Sigmoid colon (tissue), 7 donors: ENCODE measurements around the gene TAF6. TPM values are rescaled to one million over a fixed set of nuclear protein-coding genes. Genes with fewer than 3 reads are reported as not detected.

Source experiments
- DNase-seq: peaks from one replicate; pipeline ENCODE4 v3.0.0-alpha.2; 2019
- H3K27ac ChIP-seq, 4 donors: fragments of 200-600 bp; sonication (generic); one replicate each; pipeline ENCODE4 v1.5.1; 2016 to 2019; ENCODE audit warnings: mild to moderate bottlenecking in 1 of 4
- H3K27me3 ChIP-seq, 3 donors: fragments of 200-600 bp; sonication (generic); one replicate each; pipeline ENCODE4 v1.5.1; 2019; ENCODE audit warnings: mild to moderate bottlenecking in 1 of 3
- H3K36me3 ChIP-seq, 4 donors: fragments of 200-600 bp; sonication (generic); one replicate each; pipeline ENCODE4 v1.5.1; 2016 to 2019
- H3K4me1 ChIP-seq, 4 donors: fragments of 200-600 bp; sonication (generic); one replicate each; pipeline ENCODE4 v1.5.1; 2017 to 2019
- H3K4me3 ChIP-seq, 4 donors: fragments of 200-600 bp; sonication (generic); one replicate each; pipeline ENCODE4 v1.5.1; 2017 to 2019; ENCODE audit warnings: mild to moderate bottlenecking in 2 of 4, moderate library complexity in 1 of 4
- H3K9me3 ChIP-seq, 4 donors: fragments of 200-600 bp in 3 of 4; sonication (generic) in 3 of 4; one replicate each; pipeline versions ENCODE4 v1.5.1 to v1.6.1; 2013 to 2019
- EP300 ChIP-seq, 4 donors: sonication (generic); formaldehyde crosslinking; IDR thresholded peaks; one replicate each; pipeline ENCODE4 v1.6.1; 2017; ENCODE audit warnings: antibody characterized with exemption in 4 of 4
- POLR2A ChIP-seq, 2 donors: fragments of 450-650 bp; IDR thresholded peaks; one replicate each; pipeline ENCODE4 v1.6.1; 2016; ENCODE audit warnings: antibody characterized with exemption in 2 of 2, mild to moderate bottlenecking in 2 of 2, moderate library complexity in 2 of 2
- POLR2AphosphoS5 ChIP-seq, 4 donors: sonication (generic); formaldehyde crosslinking; IDR thresholded peaks; one replicate each; pipeline ENCODE4 v1.6.1; 2017; ENCODE audit warnings: antibody characterized with exemption in 4 of 4
- WGBS, 2 donors: extraction: QIAGEN DNeasy Blood & Tissue Kit; methylation state at CpG; one replicate each; pipeline ENCODE4 v1.1.7; 2013; 5-methylcytosine and 5-hydroxymethylcytosine counted together
- intact Hi-C: fragments of 100-400 bp; cut with DNase I; formaldehyde crosslinking; loops from one replicate; pipeline ENCODE4 v1.15.1; 2023
- polyA plus RNA-seq, 3 donors: library from polyadenylated mRNA; stranded (reverse); fragments of 200-250 nt; gene quantifications; one replicate each; pipeline ENCODE4 v1.2.3, GENCODE V29; 2013
- total RNA-seq, 4 donors: library from RNA; depleted of rRNA; stranded (reverse); fragments of >200 nt; gene quantifications; one replicate each; pipeline ENCODE4 v1.1.0, GENCODE V29; 2016
- TF ChIP-seq, protein P1 (sequence below), 4 experiments: fragments of 450-650 bp in 3 of 4; fragments of 200-600 bp in 1 of 4; IDR thresholded peaks; one replicate each; pipeline ENCODE4 v1.5.1; 2016 to 2019; ENCODE audit warnings: antibody characterized with exemption in 4 of 4, mild to moderate bottlenecking in 3 of 4, moderate library complexity in 2 of 4
- donor health status: healthy with polysubstance abuse.
- donor health status: Bipolar disorder and iron deficiency.
- donor health status: healthy.

The TAF6 gene
- total and polyA plus RNA-seq, 7 donors, result 18.0 to 87.8 (median 56.6) TPM

DNA sequence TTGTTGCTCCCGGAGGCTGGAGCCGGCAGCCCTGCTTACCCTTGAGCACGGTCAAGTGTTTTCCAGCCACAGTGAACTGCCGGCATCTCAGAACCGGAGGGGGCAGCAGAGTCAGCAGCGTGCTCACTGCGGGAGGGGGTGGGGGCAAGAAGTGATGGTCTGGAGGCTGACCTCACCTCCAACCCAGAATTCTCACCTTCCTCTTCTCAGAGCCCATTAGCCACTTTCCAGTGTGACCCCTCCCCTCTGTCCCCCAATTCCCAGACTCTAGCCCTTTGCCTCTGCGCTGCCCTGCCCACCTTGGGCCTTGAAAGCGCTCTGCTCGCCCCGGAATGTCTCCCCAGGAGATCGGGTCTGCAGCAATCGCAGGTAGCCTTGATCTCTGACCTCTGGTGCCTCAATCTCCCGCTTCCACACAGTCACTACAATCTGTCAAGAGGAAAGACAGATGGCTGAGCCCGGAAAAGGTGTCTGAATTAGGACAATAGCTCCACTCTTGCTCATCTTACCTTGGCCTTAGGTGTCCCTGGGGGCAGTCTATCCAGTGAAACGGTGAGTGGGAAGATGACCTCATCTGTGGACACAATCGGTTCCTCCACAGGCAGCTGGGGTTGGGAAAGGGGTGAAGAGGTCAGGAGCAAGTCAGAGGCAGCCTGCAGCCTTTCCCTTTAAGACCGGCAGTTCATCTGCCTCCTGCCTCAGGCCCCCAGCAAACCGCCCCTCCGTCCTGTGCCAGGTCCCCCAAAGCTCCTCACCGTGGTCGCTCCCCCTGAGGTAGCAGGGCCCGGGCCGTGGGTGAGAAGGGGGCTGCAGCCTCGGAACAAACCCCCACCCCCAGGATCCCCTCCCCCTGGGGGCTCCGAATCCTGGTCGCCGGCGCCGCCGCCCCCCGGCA is 38.4 kb upstream of the TAF6 start:
- peak overlapping the region; percentile 71 to 96 (median 80) for H3K4me3 ChIP-seq
- TF ChIP-seq EP300 (IDR thresholded peaks at IDR 0.05) (no peak), POLR2AphosphoS5 (IDR thresholded peaks at IDR 0.05) (peak in 1 of 4 donors; percentile 23), POLR2A (IDR thresholded peaks at IDR 0.05) (no peak)
- TF ChIP-seq, protein P1, sequence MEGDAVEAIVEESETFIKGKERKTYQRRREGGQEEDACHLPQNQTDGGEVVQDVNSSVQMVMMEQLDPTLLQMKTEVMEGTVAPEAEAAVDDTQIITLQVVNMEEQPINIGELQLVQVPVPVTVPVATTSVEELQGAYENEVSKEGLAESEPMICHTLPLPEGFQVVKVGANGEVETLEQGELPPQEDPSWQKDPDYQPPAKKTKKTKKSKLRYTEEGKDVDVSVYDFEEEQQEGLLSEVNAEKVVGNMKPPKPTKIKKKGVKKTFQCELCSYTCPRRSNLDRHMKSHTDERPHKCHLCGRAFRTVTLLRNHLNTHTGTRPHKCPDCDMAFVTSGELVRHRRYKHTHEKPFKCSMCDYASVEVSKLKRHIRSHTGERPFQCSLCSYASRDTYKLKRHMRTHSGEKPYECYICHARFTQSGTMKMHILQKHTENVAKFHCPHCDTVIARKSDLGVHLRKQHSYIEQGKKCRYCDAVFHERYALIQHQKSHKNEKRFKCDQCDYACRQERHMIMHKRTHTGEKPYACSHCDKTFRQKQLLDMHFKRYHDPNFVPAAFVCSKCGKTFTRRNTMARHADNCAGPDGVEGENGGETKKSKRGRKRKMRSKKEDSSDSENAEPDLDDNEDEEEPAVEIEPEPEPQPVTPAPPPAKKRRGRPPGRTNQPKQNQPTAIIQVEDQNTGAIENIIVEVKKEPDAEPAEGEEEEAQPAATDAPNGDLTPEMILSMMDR (IDR thresholded peaks at IDR 0.05), result no peak
- peaks cover 0 to 28% (median 16%) of the 10 kb centered on the region in 4 donors for H3K4me1 ChIP-seq
- intact Hi-C loops, result no loop called here
- no peaks in the 10 kb centered on the region for H3K27me3 ChIP-seq
- peak overlapping the region; percentile 83 to 85 (median 85) for H3K27ac ChIP-seq
- WGBS, 2 donors, result 21 to 30% methylated on average over 32 of the region's 32 CpGs
- DNase-seq, result peak; percentile 74
- H3K9me3 ChIP-seq, result no peaks in the 10 kb centered on the region
- peaks cover 0 to 39% (median 22%) of the 10 kb centered on the region in 4 donors for H3K36me3 ChIP-seq

DNA sequence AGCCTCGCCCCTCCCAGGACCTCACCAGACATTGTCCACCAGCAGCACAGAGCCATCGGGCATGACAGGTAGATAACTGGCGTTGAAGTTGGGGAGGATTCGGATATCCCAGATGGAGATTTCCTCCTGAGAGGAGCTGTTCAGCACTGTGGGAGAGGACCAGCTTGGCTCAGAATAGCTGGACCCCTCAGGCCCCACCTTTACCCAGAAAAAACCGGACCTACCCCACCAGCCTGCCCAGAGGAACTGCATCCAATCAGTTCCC is 37.8 kb upstream of the TAF6 start:
- TF ChIP-seq EP300 (IDR thresholded peaks at IDR 0.05) (no peak), POLR2A (IDR thresholded peaks at IDR 0.05) (no peak), POLR2AphosphoS5 (IDR thresholded peaks at IDR 0.05) (no peak)
- TF ChIP-seq, protein P1 (IDR thresholded peaks at IDR 0.05), result no peak
- H3K27ac ChIP-seq, result peak overlapping the region in 3 of 4 donors; percentile 85
- no peaks in the 10 kb centered on the region for H3K27me3 ChIP-seq
- no peak overlapping the region for H3K4me3 ChIP-seq
- intact Hi-C loops, result no loop called here
- H3K9me3 ChIP-seq, result no peaks in the 10 kb centered on the region
- DNase-seq, result no peak
- H3K36me3 ChIP-seq, result peaks cover 0 to 39% (median 22%) of the 10 kb centered on the region in 4 donors
- WGBS, 2 donors, result 76 to 81% methylated on average over 5 of the region's 5 CpGs
- peaks cover 0 to 28% (median 16%) of the 10 kb centered on the region in 4 donors for H3K4me1 ChIP-seq

DNA sequence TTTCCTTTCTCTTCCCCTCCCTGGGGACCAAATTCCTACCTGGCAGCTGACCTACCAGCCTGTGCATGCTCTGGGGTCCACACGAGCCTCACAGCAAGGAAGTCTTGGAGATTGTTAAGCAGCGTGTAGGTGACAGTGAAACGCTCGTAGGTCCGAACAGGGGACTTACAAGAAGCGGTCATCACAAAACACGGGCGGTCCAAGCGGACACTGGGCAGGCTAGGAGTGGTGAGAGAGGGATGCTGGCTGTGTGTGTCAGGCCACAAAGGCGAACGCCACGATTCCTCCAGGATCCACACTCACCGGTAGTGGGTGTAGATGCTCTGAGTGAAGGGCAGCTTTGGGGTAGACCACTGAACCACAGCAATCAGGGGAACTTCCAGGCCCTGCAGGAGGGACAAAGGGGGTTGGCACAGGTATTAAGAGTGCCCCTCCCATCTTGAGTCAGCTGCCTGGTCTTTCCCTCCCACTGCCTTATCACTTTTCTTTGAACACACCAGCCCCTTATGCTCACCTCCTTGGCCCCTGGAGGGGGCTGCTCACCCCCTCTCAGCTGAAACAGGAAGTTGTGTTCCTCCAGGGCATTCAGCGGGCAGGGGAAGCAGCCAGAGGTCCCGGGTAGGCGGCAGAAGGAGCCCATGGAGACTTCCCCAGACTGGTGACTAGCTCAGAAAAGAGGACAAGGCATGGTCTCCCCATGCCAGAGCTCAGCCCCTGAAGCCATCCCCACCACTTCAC is 37.3 kb upstream of the TAF6 start:
- no peak for TF ChIP-seq EP300 (IDR thresholded peaks at IDR 0.05)
- no peak for TF ChIP-seq POLR2AphosphoS5 (IDR thresholded peaks at IDR 0.05)
- TF ChIP-seq, protein P1 (IDR thresholded peaks at IDR 0.05), result no peak
- no peak for TF ChIP-seq POLR2A (IDR thresholded peaks at IDR 0.05)
- 77 to 86% methylated on average over 16 of the region's 16 CpGs for WGBS, 2 donors
- intact Hi-C loops, result no loop called here
- no peak overlapping the region for H3K4me3 ChIP-seq
- peaks cover 0 to 43% (median 22%) of the 10 kb centered on the region in 4 donors for H3K36me3 ChIP-seq
- H3K27ac ChIP-seq, result no peak overlapping the region
- no peaks in the 10 kb centered on the region for H3K9me3 ChIP-seq
- no peaks in the 10 kb centered on the region for H3K27me3 ChIP-seq
- peaks cover 0 to 28% (median 16%) of the 10 kb centered on the region in 4 donors for H3K4me1 ChIP-seq
- DNase-seq, result no peak

DNA sequence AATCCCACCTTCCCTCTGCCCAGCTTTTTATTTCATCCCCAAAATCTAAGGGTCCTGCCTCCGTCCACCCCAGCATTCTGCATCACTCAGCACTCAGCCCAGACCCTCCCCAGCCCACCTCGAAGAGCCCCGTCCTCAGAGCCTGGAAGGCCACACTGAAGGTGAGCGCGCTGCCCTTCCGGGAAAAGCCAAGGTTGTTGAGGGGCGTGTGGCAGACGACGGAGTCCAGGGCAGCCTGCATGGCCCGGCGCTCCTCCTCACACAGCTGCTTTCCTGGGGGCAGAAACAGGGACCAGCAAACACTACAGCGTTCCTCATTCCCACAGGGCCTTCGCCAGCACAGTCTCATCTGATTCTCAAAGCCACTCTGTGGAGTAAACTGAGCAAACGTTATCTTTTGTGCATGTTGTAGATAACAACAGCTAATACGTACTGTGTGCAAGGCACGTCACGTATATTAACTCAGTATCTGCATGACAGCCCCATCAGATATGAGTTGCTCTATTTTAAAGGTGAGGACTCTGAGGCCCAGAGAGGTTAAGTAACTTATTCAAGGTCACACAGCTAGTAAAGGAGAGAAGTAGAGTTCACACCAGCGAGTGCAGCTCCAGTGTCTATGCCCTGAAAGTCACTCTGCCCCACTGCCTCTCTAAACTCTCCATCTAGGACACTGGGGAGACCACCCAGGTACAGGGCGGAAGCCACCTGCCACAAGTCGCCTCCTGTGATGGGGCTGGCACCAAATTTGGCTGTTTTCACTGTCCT is 36.6 kb upstream of the TAF6 start:
- TF ChIP-seq, protein P1 (IDR thresholded peaks at IDR 0.05), result no peak
- TF ChIP-seq EP300 (IDR thresholded peaks at IDR 0.05), result no peak
- TF ChIP-seq POLR2AphosphoS5 (IDR thresholded peaks at IDR 0.05), result no peak
- no peak for TF ChIP-seq POLR2A (IDR thresholded peaks at IDR 0.05)
- Histone ChIP-seq H3K36me3 (peaks cover 0 to 50% (median 22%) of the 10 kb centered on the region in 4 donors), H3K9me3 (no peaks in the 10 kb centered on the region), H3K27ac (no peak overlapping the region), H3K4me1 (peaks cover 0 to 28% (median 16%) of the 10 kb centered on the region in 4 donors), H3K4me3 (no peak overlapping the region), H3K27me3 (no peaks in the 10 kb centered on the region)
- DNase-seq, result no peak
- WGBS, 2 donors, result 68 to 85% methylated on average over 20 of the region's 20 CpGs
- intact Hi-C loops, result no loop called here
